ENCODE results near the gene ZPR1.

The ZPR1 gene

GRCh38 chr11:116742104-116742503 is 45.7 kb downstream of the ZPR1 start:
- DNase-seq = no peak

- DNase-seq = no peak
Measured at GRCh38 chr11:116740741-116741140, 47.1 kb downstream of the ZPR1 start.

GRCh38 chr11:116738975-116739374 is 48.8 kb downstream of the ZPR1 start:
- no peak for DNase-seq

DNA sequence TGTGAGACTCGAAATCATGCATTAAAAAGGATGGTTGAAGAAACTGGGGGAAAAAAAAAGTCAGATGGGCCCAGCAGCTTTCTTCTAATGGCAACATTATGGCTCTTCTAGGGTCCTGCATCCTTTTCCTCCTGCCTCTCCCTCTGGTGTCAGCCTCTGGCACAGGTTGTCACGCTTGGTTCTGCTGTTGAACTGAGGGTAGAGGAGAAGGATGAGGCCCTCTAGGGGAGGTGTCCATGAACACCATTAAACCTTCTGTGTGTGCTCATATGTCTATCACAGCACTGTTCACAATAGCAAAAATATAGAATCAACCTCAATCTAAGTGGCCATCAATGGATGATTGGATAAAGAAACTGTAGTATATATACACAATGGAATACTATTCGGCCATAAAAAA is 51.1 kb downstream of the ZPR1 start:
- no peak for DNase-seq

- DNase-seq = no peak
Measured at GRCh38 chr11:116733969-116734508, 53.8 kb downstream of the ZPR1 start.

DNA sequence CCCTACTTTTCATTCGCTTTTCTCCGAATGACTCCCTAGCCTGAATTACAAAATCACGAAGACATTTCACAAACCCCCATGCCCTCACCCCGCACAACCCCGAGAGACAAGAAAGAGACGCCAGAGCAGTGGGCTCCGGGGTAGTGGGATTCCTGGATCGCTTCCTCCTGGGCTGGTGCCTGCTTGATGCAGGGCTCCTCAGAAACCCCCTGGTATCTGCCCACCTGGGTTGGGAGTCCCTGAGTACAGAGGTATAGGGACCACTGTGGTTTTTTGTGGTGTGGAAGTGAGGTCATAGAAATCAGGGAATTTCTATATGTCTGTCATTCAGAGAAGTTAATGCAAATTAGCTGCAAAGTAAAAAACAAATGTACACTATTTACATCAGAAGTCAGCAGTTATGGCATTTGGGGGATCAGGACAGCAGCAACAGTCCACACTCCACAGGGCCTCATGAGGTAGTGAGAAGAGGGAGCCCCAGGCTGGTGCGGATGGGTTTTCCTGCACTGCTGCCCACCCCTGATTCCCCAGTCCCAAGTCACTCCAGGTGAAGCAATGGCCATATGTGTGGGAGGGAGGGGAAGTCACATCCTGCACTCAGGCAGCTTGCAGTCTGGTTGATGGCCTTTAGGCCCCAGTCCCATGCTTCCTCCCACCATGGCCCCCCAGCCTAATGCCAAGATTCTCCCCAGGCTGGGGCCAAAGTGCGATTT is 54.6 kb downstream of the ZPR1 start:
- no peak for DNase-seq

- DNase-seq = no peak
Measured at GRCh38 chr11:116732271-116733042, 55.4 kb downstream of the ZPR1 start.

GRCh38 chr11:116731821-116732220 is 56.0 kb downstream of the ZPR1 start:
- no peak for DNase-seq

DNA sequence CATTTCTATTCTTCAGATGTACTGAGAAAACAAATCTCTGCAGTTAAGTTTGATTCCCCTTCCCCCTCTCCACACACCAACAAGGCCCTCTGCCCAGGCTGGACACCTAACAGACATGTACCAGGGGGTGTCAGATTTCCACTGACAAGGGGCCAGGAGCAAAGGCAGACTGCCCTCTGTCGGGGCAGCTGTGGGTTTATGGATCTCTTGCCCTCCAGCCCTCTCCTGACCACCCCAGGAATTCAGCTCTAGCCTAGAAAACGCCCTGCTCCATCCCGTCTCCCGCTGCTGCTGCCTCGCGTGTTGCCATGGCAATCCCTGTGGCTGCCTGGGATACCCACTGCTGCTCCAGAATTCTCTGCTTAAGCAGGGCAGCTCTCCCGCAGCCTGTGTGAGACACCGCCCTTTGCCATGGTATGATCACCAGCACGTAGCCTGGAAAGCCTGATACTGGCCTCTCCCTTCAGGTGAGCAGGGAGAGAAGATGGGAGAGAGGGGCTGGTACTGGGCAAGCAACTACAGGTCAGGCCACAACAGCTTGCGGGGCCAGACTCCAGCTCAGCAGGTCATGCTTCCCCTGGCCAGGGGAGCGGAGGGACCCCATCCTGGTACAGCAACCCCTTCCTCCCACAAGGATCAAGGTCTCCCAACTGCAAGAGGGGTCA is 56.6 kb downstream of the ZPR1 start:
- DNase-seq = no peak

GRCh38 chr11:116730601-116731000 is 57.2 kb downstream of the ZPR1 start:
- DNase-seq = no peak

DNA sequence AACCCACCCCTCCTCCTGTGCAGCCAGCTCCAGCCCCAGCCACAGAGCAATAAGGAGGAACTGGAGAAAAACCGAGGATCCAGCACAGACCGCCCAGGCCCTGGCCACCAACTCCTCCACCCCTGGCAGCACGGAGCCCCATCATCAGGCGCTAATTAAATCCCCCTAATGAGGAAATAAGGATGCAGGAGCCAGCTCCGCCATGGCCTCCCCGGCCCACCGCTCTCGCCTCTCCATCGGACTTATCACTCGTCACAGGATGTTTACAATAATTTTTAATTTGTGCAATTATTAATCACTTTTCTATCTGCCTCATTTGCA is 57.6 kb downstream of the ZPR1 start:
- no peak for DNase-seq

- DNase-seq = no peak
Measured at GRCh38 chr11:116729501-116730240, 58.2 kb downstream of the ZPR1 start.

- no peak for DNase-seq
Measured at GRCh38 chr11:116727990-116728389, 59.8 kb downstream of the ZPR1 start.

DNA sequence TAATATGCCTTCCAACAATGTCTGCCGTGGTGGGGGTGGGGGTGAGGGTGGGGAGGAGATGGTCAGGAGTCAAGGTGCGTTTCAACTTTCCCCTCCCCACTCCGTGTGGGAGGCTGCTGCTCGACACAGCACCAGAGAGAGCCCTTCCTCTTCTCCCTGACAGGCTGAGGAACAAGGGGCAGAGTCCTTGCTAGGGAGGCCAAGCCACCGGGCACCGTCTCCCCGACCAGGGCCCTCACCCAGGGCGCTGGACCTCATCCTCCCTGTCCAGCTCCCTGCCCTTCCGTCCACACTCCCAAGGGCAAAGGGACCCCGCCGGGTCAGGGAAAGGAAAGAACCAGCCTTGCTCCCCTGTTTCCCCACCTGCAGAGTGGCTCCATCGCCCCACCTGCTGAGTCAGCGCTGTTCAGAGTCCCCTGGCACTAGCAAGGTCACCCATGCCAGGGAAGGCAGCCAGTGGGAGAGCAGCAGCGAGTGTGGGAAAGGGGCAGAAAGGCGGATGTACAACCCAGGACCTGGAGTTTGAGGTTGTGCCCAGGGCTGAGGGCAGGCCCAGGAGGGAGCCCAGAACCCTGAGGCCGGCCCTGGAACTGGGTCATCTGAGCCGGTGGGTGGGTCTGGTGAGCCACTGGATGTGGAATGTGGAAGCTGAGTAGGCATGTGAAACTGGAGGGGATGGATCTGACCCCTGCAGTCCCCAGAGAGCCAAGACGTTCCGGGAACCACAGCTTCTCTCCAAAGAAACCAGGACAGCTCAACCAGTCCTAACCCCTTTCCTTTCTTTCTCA is 62.2 kb downstream of the ZPR1 start:
- DNase-seq = no peak

DNA sequence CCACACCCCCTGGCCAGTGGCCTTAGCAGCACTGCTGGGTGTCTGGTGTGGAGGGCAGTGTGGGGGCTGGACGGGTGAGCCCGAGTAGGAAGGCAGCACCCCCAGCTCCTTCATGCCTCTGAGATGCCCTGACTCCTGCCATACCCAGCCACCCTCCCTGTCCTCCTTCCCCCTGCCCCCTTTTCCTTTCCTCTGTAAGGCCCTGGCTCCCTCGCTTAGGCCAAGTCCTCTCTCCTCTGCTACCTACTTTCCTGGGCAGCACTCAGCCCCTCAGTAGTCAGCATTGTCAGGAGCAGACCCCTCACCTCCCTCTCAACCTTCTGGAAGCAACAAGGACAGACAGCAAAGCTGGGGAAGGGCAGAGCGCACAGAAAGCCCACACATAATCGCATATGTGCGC is 63.0 kb downstream of the ZPR1 start:
- DNase-seq = no peak
